AG09309 (cell line): ENCODE results near the gene SLC66A3.
A peak's percentile ranks its signal among the peaks of the same experiment; 100 is the strongest.

ENCODE experiments used
- DNase-seq: peaks from one replicate; pipeline ENCODE4 v3.0.0-alpha.2; 2010; ENCODE audit warnings: low read depth
- H3K4me3 ChIP-seq: 2 replicates; pipeline ENCODE4 v1.5.1; 2011; ENCODE audit warnings: mild to moderate bottlenecking, low read depth, low read length, moderate library complexity; ENCODE audit not compliant: control insufficient read depth
- TF ChIP-seq, protein P1 (sequence below): IDR thresholded peaks from 2 replicates; pipeline ENCODE4 v1.5.1; 2011; ENCODE audit warnings: mild to moderate bottlenecking, low read depth, low read length, inconsistent platforms; ENCODE audit not compliant: insufficient read depth, control insufficient read depth; ENCODE audit errors: missing control alignments

SLC66A3 gene

DNA sequence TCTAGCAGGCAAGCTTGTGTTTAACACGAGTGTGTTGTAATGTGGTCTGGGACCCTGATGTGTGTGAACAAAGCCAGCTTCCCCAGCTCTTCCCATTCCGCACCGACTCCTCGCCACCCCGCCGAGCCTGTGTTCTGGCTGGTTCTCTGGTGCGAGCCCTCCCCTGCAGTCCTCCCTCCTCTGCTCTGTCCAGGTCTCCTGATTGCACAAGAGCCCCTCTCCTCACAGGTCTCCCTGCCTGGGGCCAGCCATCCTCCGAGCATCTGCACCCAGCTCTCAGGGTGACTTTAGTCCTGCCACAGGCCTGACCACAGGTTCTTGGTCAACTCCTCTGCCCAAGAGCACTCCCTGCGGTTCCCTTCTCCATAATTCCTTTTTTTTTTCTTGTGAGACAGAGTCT is 13.2 kb downstream of the SLC66A3 start:
- no peak for DNase-seq
- TF ChIP-seq, protein P1, sequence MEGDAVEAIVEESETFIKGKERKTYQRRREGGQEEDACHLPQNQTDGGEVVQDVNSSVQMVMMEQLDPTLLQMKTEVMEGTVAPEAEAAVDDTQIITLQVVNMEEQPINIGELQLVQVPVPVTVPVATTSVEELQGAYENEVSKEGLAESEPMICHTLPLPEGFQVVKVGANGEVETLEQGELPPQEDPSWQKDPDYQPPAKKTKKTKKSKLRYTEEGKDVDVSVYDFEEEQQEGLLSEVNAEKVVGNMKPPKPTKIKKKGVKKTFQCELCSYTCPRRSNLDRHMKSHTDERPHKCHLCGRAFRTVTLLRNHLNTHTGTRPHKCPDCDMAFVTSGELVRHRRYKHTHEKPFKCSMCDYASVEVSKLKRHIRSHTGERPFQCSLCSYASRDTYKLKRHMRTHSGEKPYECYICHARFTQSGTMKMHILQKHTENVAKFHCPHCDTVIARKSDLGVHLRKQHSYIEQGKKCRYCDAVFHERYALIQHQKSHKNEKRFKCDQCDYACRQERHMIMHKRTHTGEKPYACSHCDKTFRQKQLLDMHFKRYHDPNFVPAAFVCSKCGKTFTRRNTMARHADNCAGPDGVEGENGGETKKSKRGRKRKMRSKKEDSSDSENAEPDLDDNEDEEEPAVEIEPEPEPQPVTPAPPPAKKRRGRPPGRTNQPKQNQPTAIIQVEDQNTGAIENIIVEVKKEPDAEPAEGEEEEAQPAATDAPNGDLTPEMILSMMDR, result no peak
- H3K4me3 ChIP-seq, result no peak overlapping the region

DNA sequence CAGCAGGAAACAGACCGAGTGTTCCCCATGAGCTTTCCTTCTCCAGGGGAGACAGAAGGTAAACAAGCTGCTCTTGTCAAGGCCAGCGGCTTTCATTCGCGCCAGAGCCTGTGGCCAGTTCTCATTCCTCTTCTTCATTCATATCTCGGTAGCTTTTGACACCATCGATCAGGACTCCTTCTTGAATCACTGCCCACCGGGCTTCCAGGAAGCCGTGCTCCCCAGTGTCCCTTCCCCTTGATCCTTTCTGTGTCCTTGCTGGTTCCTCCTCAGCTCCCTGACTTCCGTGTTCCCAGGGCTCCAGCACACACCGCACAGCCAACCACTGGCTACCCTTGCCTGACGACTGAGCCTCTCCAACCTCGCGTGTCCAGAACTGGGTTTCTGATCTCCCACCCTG is 14.1 kb downstream of the SLC66A3 start:
- TF ChIP-seq, protein P1, result no peak
- no peak overlapping the region for H3K4me3 ChIP-seq
- no peak for DNase-seq

DNA sequence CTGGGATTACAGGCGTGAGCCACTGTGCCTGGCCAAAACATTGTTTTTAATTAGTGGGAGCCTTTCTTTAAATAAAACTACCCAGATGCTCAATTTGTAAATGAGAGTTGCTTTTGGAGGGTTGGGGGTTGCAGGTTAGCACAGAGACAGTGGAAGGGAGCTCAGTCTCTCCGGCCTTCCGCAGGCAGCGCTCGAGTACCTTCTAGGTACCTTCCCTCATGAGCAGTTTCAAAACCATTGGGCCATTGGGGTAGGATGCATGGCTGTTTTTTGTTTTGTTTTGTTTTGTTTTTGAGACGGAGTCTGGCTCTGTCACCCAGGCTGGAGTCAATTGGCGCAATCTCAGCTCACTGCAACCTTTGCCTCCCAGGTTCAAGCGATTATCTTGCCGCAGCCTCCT is 19.0 kb downstream of the SLC66A3 start:
- TF ChIP-seq, protein P1, result no peak
- no peak overlapping the region for H3K4me3 ChIP-seq
- DNase-seq, result no peak

DNA sequence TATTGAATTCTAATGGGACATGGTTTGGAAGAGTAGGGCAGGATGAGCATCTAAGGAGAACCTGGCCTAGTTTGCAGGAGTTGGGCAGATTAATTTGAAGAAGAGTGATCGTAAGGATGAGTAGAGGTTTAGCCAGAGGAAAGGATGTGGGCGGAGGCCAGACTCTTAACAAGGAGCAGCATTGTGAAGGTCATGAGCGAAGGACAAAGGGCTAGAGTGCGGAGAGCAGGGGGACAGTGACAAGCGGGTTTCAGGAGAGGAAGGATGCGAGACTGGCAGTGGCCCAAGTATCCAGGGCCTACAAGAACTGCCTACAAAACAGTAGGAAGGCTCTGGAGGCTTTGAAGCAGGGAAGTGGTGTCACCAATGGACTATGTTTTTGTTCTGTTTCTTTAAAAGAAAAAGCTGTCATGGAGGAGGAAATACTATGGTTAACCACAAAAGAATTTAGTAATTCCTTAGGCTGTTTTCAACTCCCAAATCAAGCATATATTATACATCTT is 20.1 kb downstream of the SLC66A3 start:
- DNase-seq, result peak; percentile 10
- H3K4me3 ChIP-seq, result no peak overlapping the region
- TF ChIP-seq, protein P1, result no peak

DNA sequence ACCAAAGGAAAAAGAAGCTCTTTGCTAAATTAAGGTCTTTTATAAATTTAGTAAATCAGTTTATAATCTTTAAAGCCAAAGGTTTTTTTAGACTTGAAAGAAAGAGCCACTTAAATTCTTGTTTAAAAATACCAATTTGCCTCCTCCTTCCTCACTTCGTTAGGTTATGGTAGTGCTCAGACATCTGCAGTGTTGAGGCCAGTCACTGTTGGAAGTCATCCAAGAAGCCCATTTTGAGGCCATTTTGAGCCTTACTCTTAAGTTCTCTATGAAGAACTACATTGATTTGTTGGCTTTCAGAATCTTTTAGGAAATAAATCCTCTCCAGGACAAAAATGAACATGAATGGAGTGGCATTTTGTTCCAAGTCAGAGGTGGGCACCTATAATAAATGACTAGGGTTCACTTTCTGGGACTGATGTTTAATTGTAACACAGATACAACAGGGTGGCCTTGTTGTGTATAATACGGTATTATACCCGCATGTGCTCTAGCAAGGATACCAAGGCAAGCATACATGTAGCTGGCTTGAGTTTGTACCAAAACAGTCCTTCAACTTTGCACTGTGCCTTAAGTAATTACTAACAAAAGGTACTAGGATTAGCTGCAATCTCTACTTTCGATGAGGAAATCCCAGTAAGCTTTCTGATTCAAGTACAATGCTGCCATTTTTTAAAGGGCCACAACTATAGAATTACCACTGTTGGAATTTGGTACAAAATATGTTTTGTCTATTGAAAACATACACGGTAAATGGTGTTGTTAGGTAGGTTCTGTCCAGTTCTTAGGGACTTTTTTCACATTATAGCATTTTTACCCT is 22.8 kb downstream of the SLC66A3 start:
- TF ChIP-seq, protein P1, result no peak
- H3K4me3 ChIP-seq, result no peak overlapping the region
- no peak for DNase-seq

DNA sequence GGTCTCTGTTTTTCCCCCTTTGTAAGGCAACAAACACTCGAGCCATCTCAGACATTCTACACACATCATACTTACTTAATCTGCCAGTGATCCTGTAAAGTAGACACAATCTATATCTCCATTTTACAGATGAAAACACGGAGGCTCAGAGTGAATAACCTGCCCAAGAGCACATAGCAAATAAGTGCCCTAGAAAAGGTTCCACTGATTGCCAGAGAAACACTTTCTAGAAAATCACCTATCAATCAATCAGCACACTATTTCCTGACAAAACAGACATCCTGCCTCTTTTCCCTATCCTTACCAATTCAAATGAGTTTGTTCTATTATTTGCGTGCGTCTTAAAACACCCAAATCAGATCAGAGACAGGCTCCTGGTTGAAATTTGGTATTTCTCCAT is 23.9 kb downstream of the SLC66A3 start:
- no peak overlapping the region for H3K4me3 ChIP-seq
- DNase-seq, result no peak
- TF ChIP-seq, protein P1, result no peak

DNA sequence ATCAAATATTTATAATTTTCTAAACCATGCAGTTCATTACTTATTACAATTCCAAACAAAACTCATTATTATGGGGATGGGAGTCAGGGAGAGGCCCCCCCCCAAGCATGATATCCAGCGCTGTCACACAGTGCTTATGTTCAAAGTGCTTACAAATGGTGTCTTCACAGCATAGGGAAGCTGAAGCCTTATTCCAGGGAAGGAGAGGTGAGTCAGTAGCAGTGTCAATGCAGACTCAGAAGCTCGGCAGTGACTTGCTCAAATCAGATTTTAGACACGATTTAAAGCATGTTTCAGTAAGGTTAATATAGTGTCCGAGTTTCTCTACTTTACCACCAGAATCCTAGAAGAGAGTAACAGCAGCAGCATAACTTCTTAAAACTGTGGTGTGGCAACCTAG is 24.6 kb downstream of the SLC66A3 start:
- no peak for DNase-seq
- no peak overlapping the region for H3K4me3 ChIP-seq
- TF ChIP-seq, protein P1, result no peak
